ENCODE results near the gene CGRRF1.

CGRRF1 gene

GRCh38 chr14:54524410-54524809, 14.7 kb downstream of the CGRRF1 start:
- no peak for TF ChIP-seq TAF1 (IDR thresholded peaks at IDR 0.05; ENCODE audit: borderline replicate concordance, low read depth, low read length)
- no peak for TF ChIP-seq POLR2AphosphoS5 (IDR thresholded peaks at IDR 0.05; ENCODE audit: low read depth, low read length)
- no peak for TF ChIP-seq POLR2A (IDR thresholded peaks at IDR 0.05; ENCODE audit: low read depth, low read length)
- FAIRE-seq (no peak), DNase-seq (ENCODE audit: insufficient read length) (no peak)

- TF ChIP-seq TAF1 (IDR thresholded peaks at IDR 0.05; ENCODE audit: borderline replicate concordance, low read depth, low read length) (no peak), POLR2A (IDR thresholded peaks at IDR 0.05; ENCODE audit: low read depth, low read length) (no peak), POLR2AphosphoS5 (IDR thresholded peaks at IDR 0.05; ENCODE audit: low read depth, low read length) (no peak)
- FAIRE-seq (no peak), DNase-seq (ENCODE audit: insufficient read length) (no peak)
Observed at GRCh38 chr14:54528973-54529372, 19.3 kb downstream of the CGRRF1 start.

- TF ChIP-seq POLR2A (IDR thresholded peaks at IDR 0.05; ENCODE audit: low read depth, low read length) (no peak), TAF1 (IDR thresholded peaks at IDR 0.05; ENCODE audit: borderline replicate concordance, low read depth, low read length) (no peak), POLR2AphosphoS5 (IDR thresholded peaks at IDR 0.05; ENCODE audit: low read depth, low read length) (no peak)
- FAIRE-seq (no peak), DNase-seq (ENCODE audit: insufficient read length) (no peak)
Observed at GRCh38 chr14:54529811-54530210, 20.1 kb downstream of the CGRRF1 start.

GRCh38 chr14:54532111-54533012, 22.7 kb downstream of the CGRRF1 start:
- FAIRE-seq (peak; percentile 65), DNase-seq (ENCODE audit: insufficient read length) (no peak)
- TF ChIP-seq POLR2A (IDR thresholded peaks at IDR 0.05; ENCODE audit: low read depth, low read length) (no peak), POLR2AphosphoS5 (IDR thresholded peaks at IDR 0.05; ENCODE audit: low read depth, low read length) (peak; percentile 25; the same call in 1 of the 2 replicates), TAF1 (IDR thresholded peaks at IDR 0.05; ENCODE audit: borderline replicate concordance, low read depth, low read length) (no peak)

GRCh38 chr14:54533100-54533499, 23.4 kb downstream of the CGRRF1 start:
- FAIRE-seq, result no peak
- TF ChIP-seq POLR2AphosphoS5 (IDR thresholded peaks at IDR 0.05; ENCODE audit: low read depth, low read length) (no peak), POLR2A (IDR thresholded peaks at IDR 0.05; ENCODE audit: low read depth, low read length) (no peak), TAF1 (IDR thresholded peaks at IDR 0.05; ENCODE audit: borderline replicate concordance, low read depth, low read length) (no peak)
- no peak for DNase-seq (ENCODE audit: insufficient read length)

GRCh38 chr14:54535126-54535525, 25.4 kb downstream of the CGRRF1 start:
- TF ChIP-seq TAF1 (IDR thresholded peaks at IDR 0.05; ENCODE audit: borderline replicate concordance, low read depth, low read length) (no peak), POLR2AphosphoS5 (IDR thresholded peaks at IDR 0.05; ENCODE audit: low read depth, low read length) (no peak), POLR2A (IDR thresholded peaks at IDR 0.05; ENCODE audit: low read depth, low read length) (no peak)
- no peak for FAIRE-seq
- no peak for DNase-seq (ENCODE audit: insufficient read length)

- TF ChIP-seq POLR2A (IDR thresholded peaks at IDR 0.05; ENCODE audit: low read depth, low read length), result no peak
- DNase-seq (ENCODE audit: insufficient read length) (no peak), FAIRE-seq (no peak)
Observed at GRCh38 chr14:54535646-54536045, 25.9 kb downstream of the CGRRF1 start.

GRCh38 chr14:54537651-54538050, 27.9 kb downstream of the CGRRF1 start:
- DNase-seq (ENCODE audit: insufficient read length) (no peak), FAIRE-seq (no peak)
- no peak for TF ChIP-seq TAF1 (IDR thresholded peaks at IDR 0.05; ENCODE audit: borderline replicate concordance, low read depth, low read length)
- TF ChIP-seq POLR2AphosphoS5 (IDR thresholded peaks at IDR 0.05; ENCODE audit: low read depth, low read length), result no peak
- TF ChIP-seq POLR2A (IDR thresholded peaks at IDR 0.05; ENCODE audit: low read depth, low read length), result no peak

GRCh38 chr14:54538055-54538454, 28.3 kb downstream of the CGRRF1 start:
- TF ChIP-seq POLR2AphosphoS5 (IDR thresholded peaks at IDR 0.05; ENCODE audit: low read depth, low read length) (no peak), POLR2A (IDR thresholded peaks at IDR 0.05; ENCODE audit: low read depth, low read length) (no peak), TAF1 (IDR thresholded peaks at IDR 0.05; ENCODE audit: borderline replicate concordance, low read depth, low read length) (no peak)
- peak; percentile 5 for FAIRE-seq
- no peak for DNase-seq (ENCODE audit: insufficient read length)

- DNase-seq (ENCODE audit: insufficient read length) (no peak), FAIRE-seq (no peak)
- TF ChIP-seq TAF1 (IDR thresholded peaks at IDR 0.05; ENCODE audit: borderline replicate concordance, low read depth, low read length), result no peak
- TF ChIP-seq POLR2AphosphoS5 (IDR thresholded peaks at IDR 0.05; ENCODE audit: low read depth, low read length), result no peak
Observed at GRCh38 chr14:54547583-54547982, 37.9 kb downstream of the CGRRF1 start.

- TF ChIP-seq POLR2AphosphoS5 (IDR thresholded peaks at IDR 0.05; ENCODE audit: low read depth, low read length) (no peak), POLR2A (IDR thresholded peaks at IDR 0.05; ENCODE audit: low read depth, low read length) (no peak), TAF1 (IDR thresholded peaks at IDR 0.05; ENCODE audit: borderline replicate concordance, low read depth, low read length) (no peak)
- no peak for DNase-seq (ENCODE audit: insufficient read length)
- FAIRE-seq, result no peak
Observed at GRCh38 chr14:54548491-54548890, 38.8 kb downstream of the CGRRF1 start.

GRCh38 chr14:54549862-54550261, 40.2 kb downstream of the CGRRF1 start:
- DNase-seq (ENCODE audit: insufficient read length) (no peak), FAIRE-seq (no peak)
- TF ChIP-seq POLR2AphosphoS5 (IDR thresholded peaks at IDR 0.05; ENCODE audit: low read depth, low read length) (no peak), POLR2A (IDR thresholded peaks at IDR 0.05; ENCODE audit: low read depth, low read length) (no peak), TAF1 (IDR thresholded peaks at IDR 0.05; ENCODE audit: borderline replicate concordance, low read depth, low read length) (no peak)

All from GM12892 (cell line).